Kidney epithelial cell (primary cell): Measurements from ENCODE around the gene BIRC7. TPM values are rescaled to one million over a fixed set of nuclear protein-coding genes. Genes with fewer than 3 reads are reported as not detected.

Experiments
- DNase-seq: peaks from one replicate; pipeline ENCODE4 v3.0.0-alpha.2; 2010; ENCODE audit warnings: low read depth
- H3K27me3 ChIP-seq: 2 replicates; pipeline ENCODE4 v1.6.0; 2011; ENCODE audit warnings: low read length; ENCODE audit not compliant: control insufficient read depth, insufficient read depth
- H3K36me3 ChIP-seq: 2 replicates; pipeline ENCODE4 v1.5.1; 2011; ENCODE audit warnings: low read length; ENCODE audit not compliant: control insufficient read depth, insufficient read depth
- H3K4me3 ChIP-seq: 2 replicates; pipeline ENCODE4 v1.5.1; 2011; ENCODE audit warnings: low read depth, mild to moderate bottlenecking, control low read depth, low read length
- CTCF ChIP-seq: IDR thresholded peaks from 2 replicates; pipeline ENCODE4 v1.5.1; 2011; ENCODE audit warnings: mild to moderate bottlenecking, moderate library complexity, low read length, control low read depth, inconsistent platforms; ENCODE audit not compliant: insufficient read depth, poor library complexity, severe bottlenecking
- total RNA-seq: library from RNA; depleted of rRNA; stranded (reverse); fragments of >200 nt; gene quantifications from 2 replicates; pipeline ENCODE4 v1.2.3, GENCODE V29; 2015

Gene BIRC7
- total RNA-seq, 1 donor from 2014 or later = 12.8 TPM

GRCh38 chr20:63188641-63189321 is 46.9 kb upstream of the BIRC7 start:
- Histone ChIP-seq H3K36me3 (no peaks in the 10 kb centered on the region), H3K27me3 (peaks cover 9% of the 10 kb centered on the region), H3K4me3 (no peak overlapping the region)
- TF ChIP-seq CTCF = no peak
- no peak for DNase-seq

- no peak overlapping the region for H3K4me3 ChIP-seq
- TF ChIP-seq CTCF = no peak
Observed at GRCh38 chr20:63189322-63189642, 46.4 kb upstream of the BIRC7 start.

GRCh38 chr20:63189846-63190559 is 45.7 kb upstream of the BIRC7 start:
- no peaks in the 10 kb centered on the region for H3K36me3 ChIP-seq
- H3K27me3 ChIP-seq = peaks cover 9% of the 10 kb centered on the region
- H3K4me3 ChIP-seq = no peak overlapping the region
- DNase-seq = no peak
- no peak for TF ChIP-seq CTCF

More at GRCh38 chr20:63189322-63189642, 46.4 kb upstream of the BIRC7 start:
- Histone ChIP-seq H3K27me3 (peaks cover 9% of the 10 kb centered on the region), H3K36me3 (no peaks in the 10 kb centered on the region)
- DNase-seq = no peak

GRCh38 chr20:63190828-63191227 is 44.9 kb upstream of the BIRC7 start:
- Histone ChIP-seq H3K4me3 (no peak overlapping the region), H3K27me3 (peaks cover 7% of the 10 kb centered on the region), H3K36me3 (no peaks in the 10 kb centered on the region)
- no peak for TF ChIP-seq CTCF
- DNase-seq = no peak

- no peaks in the 10 kb centered on the region for H3K36me3 ChIP-seq
- H3K27me3 ChIP-seq = peaks cover 7% of the 10 kb centered on the region
- no peak for TF ChIP-seq CTCF
- no peak for DNase-seq
- no peak overlapping the region for H3K4me3 ChIP-seq
Observed at GRCh38 chr20:63191400-63191799, 44.3 kb upstream of the BIRC7 start.
